Neural cell (in vitro differentiated cells): Measurements from ENCODE around the gene HEBP1.

Source experiments
- EZH2 ChIP-seq: fragments of 200-600, 300-800 bp; shearing (Covaris generic), sonication (generic); IDR thresholded peaks from 2 replicates; pipeline ENCODE4 v1.6.1; 2014; ENCODE audit warnings: antibody characterized with exemption, low read length, borderline replicate concordance, mild to moderate bottlenecking; ENCODE audit not compliant: insufficient read depth, poor library complexity, severe bottlenecking
- MXI1 ChIP-seq: fragments of 450-650 bp; conservative IDR thresholded peaks from 2 replicates; pipeline ENCODE4 v1.6.1; 2014; ENCODE audit warnings: antibody characterized with exemption, mild to moderate bottlenecking; ENCODE audit not compliant: poor library complexity, severe bottlenecking
- POLR2AphosphoS5 ChIP-seq: IDR thresholded peaks from 2 replicates; pipeline ENCODE4 v1.6.1; 2012
- TAF1 ChIP-seq: IDR thresholded peaks from 2 replicates; pipeline ENCODE4 v1.6.1; 2012; ENCODE audit warnings: low read depth
- TF ChIP-seq, protein P1 (sequence below): fragments of 450-650 bp; IDR thresholded peaks from 2 replicates; pipeline ENCODE4 v1.5.1; 2014; ENCODE audit warnings: antibody characterized with exemption, mild to moderate bottlenecking, moderate library complexity; ENCODE audit not compliant: poor library complexity, severe bottlenecking

DNA sequence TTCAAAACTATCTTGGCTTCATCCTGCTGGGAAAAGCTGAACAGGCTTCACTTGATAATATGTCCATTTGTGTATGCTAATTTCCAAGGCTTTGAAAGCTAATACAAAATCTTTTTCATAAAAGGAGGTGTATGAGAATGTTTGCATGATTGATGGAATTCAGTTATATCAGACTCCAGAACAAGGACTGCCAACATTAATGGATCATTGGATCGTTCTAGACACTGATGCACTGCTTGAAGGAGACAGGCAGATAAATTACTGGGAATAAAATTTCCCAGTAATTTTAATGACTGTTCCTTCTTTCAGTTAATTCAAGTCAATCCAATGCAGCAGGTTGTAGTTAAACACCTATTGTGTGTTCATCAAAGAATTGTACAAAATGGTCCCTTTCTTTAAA, 48.6 kb downstream of the HEBP1 start:
- TF ChIP-seq EZH2 (no peak), POLR2AphosphoS5 (peak; percentile 26), MXI1 (no peak), TAF1 (no peak)
- TF ChIP-seq, protein P1, sequence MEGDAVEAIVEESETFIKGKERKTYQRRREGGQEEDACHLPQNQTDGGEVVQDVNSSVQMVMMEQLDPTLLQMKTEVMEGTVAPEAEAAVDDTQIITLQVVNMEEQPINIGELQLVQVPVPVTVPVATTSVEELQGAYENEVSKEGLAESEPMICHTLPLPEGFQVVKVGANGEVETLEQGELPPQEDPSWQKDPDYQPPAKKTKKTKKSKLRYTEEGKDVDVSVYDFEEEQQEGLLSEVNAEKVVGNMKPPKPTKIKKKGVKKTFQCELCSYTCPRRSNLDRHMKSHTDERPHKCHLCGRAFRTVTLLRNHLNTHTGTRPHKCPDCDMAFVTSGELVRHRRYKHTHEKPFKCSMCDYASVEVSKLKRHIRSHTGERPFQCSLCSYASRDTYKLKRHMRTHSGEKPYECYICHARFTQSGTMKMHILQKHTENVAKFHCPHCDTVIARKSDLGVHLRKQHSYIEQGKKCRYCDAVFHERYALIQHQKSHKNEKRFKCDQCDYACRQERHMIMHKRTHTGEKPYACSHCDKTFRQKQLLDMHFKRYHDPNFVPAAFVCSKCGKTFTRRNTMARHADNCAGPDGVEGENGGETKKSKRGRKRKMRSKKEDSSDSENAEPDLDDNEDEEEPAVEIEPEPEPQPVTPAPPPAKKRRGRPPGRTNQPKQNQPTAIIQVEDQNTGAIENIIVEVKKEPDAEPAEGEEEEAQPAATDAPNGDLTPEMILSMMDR = no peak
